HG02884 (cell line): Measurements from ENCODE around the gene TAS2R39.
"Not testable (repeated sequence)": the region's sequence is repeated elsewhere in the genome, so short reads cannot be mapped to it uniquely, and the experiment has no call there.

Experiments
- ATAC-seq: cut with Tn5 transposase; IDR thresholded peaks from one replicate; pipeline ENCODE4 v1.9.1; 2021; ENCODE audit warnings: mild to moderate bottlenecking, moderate library complexity; ENCODE audit not compliant: unreplicated experiment

The TAS2R39 gene

DNA sequence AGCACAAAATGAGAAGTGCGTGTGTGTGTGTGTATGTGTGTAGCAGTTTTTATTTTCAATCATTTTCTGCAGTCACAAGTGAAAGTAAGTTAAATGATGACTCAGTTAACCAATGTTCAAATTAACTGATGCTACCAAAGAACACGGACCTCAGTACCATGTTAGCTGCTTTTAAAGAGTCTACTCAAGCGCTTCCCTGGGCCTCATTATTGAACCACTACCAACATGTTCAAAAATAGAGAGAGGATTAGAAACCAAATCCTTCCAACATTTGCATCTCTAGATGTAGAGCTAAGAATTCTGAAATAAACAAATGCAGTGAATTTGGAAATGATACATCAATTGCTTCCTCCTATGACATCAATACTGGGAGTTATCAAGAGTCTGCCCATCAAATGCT lies at the start of gene TAS2R39:
Gene TAS2R39, plus strand, starts transcription at position 396 of the 400 bp plus-strand sequence. Its CDS starts 0 bp downstream, at position 396.
- ATAC-seq, result no peak

DNA sequence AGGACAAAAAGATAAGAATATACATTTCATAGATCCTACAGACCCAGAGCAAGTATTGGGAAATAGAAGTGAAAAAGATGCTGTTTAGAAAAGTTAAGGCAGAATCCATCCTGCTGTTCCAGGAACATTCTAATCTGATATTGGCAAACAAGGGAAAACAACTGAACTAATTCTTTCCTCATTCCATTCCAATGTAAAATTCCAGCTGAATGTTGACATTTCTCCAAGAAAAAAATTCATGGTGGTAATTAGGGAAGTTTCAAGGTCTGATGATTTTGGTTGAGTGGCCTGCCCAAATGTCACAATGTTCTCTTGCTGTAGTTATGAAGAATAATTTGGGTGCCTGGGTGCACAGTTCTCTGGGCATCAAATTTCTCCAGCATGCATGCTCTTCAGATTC lies 36.1 kb upstream of the TAS2R39 start:
- ATAC-seq, result no peak

DNA sequence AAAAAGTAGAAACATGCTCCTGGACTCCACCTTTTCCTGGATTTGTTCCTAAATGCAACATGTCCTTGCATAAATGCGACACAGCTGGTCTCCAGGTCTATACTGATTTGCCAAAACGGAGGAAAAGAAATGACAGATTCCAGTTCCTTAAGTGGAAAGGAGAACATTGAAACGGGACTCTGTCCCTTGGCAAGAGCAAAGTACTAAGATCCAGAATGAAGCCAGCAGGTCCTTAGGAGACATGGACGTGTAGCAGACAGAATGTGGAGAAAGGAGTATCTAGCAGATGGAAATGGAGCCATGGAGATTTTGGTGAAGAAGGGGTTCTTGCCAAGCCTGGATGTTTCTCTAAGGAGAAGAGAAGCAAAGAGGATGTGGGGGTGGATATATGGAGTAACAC lies 35.2 kb upstream of the TAS2R39 start:
- no peak for ATAC-seq

DNA sequence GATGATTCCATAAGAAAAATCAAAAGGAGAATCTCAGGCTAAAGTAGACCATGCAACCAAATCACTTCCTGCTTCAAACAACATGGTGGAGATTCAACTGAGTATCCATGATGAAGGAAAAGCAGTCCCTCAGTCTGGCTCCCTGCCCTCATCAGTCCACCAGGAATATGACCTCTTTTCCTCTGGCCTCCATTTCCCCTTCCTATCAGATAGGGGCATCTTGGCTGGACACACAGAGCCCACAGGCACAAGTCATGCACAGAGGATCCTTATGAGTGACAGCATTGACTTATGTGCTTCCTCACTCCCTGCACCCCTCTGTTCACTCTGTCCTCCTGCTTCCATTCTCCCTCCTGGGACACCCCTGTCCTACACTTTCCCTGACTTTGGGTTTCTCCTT lies 34.6 kb upstream of the TAS2R39 start:
- ATAC-seq, result no peak

DNA sequence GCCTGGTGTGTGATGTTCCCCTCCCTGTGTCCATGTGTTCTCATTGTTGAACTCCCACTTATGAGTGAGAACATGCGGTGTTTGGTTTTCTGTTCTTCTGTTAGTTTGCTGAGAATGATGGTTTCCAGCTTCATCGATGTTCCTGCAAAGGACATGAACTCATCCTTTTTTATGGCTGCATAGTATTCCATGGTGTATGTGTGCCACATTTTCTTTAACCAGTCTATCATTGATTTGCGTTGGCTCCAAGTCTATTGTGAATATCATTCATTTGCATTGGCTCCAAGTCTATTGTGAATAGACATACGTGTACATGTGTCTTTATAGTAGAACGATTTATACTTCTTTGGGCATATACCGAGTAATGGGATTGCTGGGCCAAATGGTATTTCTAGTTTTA lies 32.5 kb upstream of the TAS2R39 start:
- not testable (repeated sequence) for ATAC-seq

DNA sequence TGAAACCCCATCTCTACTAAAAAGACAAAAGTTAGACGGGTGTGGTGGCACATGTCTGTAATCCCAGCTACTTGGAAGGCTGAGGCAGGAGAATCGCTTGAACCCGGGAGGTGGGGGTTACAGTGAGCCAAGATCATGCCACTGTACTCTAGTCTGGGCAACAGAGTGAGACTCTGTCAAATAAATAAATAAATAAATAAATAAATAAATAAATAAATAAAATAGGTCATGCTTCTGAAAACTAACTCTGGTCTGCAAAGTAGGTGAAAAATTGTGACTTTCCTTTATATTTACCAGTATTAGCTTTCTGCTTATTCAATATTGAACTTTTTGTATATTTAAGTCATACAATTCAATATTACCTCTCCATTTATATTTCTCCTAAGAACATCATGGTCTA lies 24.6 kb upstream of the TAS2R39 start:
- ATAC-seq, result not testable (repeated sequence)

DNA sequence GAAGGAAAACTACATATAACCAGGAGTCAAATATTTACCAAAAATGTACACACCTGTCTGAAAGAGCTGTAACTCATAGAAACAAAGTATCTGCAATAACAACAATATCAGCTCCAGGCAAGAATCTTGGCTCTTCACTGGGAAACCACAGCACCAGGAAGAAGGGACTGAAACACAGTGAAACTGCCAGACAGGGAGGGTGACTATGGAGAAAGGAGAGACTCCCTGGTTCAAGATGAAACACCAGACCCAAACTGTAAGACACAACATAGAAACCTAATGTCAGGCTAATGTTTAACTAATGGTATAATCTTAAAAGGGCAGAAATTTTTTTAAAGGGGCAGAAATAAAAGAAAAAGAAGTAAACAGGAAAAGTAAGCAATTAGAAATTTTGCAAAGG lies 11.5 kb upstream of the TAS2R39 start:
- ATAC-seq, result no peak

DNA sequence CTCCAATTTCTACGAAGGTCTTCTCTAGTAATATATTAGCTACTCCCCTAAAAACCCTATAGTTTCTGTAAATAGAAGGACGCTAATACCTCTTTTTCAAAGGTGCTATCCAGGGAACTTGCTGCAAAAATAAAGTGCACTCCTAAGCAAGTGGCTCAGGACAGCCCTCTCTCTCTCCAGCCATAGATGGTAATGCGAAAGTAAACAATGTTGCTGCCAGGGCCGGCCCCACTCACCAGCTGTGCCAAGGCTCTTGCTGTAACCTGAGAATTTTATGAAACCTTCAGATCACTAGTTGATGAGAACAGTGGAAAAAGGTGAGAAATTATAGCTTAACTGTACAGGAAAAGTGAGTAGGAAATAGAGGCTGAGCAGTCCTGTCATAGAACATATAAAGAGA lies 10.9 kb upstream of the TAS2R39 start:
- ATAC-seq, result no peak

DNA sequence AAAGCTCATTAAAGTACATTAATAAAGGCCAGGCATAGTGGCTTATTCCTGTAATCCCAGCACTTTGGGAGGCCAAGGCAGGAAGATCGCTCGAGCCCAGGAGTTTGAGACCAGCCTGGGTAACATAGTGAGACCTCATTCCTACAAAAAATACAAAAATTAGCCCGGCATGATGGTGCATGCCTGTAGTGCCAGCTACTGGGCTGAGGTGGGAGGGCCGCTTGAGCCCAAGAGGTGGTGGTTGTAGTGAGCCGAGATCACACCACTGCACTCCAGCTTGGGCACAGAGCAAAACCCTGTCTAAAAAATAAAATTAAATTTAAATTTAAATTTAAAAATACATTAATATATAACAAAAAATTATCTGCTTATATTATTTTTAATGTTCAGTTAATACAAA lies 7.1 kb upstream of the TAS2R39 start:
- ATAC-seq, result no peak

DNA sequence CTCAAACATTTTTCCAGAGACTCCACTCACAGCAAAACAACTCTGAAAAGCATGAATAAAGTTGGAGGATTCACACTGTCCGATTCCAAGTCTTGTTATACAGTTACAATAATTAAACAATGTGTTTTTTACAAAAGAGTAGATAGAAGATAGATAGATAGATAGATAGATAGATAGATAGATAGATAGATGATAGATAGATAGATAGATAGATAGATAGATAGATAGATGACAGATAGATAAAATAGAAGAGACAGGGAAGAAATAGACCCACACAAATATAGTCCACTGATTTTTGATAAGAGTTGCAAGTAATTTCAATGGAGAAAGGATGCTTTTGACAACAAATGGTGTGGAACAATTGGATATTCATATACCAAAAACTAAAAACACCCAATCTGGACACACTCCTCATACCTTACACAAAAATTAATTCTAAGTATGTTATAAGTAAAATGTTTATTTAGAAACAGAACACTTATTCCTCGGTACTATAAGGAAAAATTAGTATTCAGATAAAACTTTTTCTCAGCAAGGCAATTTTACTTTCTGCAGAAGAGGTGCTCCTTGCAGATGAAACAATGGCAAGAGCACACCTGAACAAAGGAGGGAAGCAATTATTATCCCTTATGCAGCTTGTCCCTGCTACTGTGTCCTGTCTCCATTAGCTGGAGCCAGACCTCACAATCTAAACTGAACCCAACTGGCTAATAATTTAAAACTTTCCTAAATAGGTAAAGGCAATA lies 5.7 kb upstream of the TAS2R39 start:
- ATAC-seq, result no peak

DNA sequence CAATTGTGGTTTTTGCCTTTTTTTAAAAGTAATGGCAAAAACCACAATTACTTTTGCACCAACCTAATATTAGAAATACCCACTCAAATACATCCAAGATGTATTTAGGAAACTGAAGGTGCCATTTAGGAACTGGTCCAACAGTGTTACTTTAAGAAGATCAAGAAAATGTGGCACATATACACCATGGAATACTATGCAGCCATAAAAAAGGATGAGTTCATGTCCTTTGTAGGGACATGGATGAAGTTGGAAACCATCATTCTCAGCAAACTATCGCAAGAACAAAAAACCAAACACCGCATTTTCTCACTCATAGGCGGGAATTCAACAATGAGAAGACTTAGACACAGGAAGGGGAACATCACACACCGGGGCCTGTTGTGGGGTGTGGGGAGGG lies 2.4 kb upstream of the TAS2R39 start:
- not testable (repeated sequence) for ATAC-seq

DNA sequence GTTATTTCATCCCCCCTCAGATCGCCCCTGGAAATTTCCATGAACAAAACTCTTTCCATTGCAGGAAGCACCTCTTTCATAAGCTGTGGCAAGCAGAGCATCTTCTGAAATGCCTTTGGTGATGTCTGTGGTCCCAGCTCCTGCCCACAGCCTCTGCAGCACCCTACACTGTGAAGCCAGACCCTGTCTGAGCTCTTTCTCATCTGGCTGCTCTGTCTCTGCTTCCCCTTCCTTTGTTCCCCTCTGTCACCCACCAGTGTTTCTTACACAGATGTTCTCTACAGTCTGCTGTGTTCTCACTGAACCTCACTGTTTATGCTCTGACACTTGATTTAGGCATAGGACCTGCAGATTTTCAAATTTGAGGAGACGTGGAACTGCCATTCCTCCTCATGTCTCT lies 1.9 kb upstream of the TAS2R39 start:
- no peak for ATAC-seq

DNA sequence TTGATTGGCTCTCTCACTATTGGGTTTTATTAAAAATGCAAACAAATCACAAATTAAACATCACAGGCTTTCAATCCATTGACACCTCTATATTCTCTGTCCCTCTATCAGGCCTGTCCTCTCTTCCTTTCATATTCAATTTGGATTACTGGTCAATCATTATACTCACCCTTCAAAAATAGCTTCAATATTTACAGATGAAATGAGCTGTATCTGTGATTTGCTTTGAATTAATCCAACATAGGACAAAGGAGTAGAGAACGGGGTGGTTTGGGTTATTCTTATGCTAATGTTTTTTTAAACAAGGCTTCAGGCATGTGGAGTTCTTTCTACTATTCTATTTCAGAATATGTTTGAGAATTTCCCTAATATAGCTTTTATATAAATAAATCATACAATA lies 2.3 kb downstream of the TAS2R39 start:
- ATAC-seq, result no peak

DNA sequence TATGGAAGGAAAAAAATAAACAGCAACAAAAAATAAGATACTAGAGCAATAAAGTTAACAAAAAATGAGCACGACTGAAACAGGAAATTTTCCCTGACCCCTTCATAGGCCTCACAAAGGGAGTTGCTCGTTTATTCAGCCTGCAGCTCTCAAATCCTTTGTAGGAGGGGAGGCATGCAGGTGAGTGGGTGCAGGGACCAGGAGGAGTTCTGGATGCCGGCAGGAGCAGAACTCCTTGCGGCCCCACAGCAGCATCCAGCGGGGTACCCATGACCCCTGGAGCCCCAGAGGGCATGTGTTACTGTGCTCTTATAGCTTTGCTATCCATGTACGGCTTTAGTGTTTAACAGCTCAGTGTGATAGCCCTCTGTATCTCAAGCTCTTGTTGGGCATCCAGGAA lies 5.8 kb downstream of the TAS2R39 start:
- no peak for ATAC-seq

DNA sequence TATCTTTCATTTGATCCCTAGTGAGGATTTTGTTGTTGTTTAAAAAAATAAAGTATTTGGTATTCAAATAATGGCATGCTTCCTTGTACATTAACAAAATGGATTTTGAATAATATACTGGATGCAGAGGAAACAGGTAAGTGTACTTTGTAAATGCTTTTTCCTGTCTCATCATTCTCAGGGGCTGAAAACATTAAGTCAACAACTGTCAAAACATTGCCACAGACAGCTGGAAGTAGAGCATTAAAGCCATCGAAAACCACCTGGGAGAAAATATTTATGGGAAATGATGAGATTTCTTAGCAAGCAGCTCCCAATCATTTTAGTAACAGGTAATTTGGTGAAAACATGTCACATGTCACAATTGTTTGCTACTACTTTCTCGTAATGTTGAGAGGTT lies 10.7 kb downstream of the TAS2R39 start:
- ATAC-seq, result no peak

DNA sequence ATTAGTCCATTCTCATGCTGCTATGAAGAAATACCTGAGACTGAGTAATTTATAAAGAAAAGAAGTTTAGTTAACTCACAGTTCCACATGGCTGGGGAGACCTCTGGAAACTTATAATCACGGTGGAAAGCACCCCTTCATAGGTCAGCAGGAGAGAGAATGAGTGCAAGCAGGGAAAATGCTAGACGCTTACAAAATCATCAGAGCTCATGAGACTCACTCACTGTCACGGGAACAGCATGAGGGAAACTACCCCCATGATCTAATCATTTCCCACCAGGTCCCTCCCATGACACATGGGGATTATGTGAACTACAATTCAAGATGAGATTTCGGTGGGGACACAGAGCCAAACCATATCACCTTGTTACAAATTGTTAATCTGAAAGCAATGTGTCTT lies 15.8 kb downstream of the TAS2R39 start:
- peak; percentile 57 for ATAC-seq

DNA sequence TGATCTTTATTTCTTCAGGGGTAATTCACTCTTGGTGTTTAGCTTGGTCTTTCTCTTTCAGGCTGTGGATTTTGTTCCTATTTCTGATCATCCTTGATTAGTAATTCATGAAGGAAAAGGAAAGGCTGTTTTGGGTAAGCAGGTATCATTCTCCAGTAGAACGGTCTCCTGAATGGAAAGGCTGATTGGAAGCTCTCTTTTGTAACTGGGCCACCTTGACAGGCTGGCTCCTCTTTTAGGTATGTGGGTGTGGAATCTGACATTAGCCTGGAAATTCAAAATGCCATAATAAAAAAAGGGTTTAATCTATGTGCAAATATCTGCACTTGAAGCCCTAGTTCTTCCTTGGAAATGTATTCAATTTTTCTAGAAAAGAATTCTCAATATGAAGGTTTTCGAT lies 18.9 kb downstream of the TAS2R39 start:
- ATAC-seq, result no peak

DNA sequence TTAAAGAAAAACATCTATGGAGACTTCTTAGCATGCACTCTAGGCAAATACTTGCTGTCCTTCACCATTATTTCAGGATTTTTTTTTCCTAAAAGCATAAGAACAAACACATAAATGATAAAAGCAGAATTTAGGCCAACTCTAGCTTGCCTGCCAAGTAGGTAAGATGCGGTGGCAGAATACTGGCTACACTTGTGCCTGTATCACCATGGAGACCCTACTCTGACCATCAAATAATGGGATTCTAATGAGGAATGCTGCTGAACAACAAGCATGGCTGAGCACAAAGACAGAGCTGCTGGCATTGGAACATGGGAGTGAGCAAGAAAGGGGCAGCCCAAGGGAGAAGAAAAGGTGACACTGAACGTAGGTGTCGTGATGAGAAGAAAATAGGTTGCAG lies 20.2 kb downstream of the TAS2R39 start:
- no peak for ATAC-seq

DNA sequence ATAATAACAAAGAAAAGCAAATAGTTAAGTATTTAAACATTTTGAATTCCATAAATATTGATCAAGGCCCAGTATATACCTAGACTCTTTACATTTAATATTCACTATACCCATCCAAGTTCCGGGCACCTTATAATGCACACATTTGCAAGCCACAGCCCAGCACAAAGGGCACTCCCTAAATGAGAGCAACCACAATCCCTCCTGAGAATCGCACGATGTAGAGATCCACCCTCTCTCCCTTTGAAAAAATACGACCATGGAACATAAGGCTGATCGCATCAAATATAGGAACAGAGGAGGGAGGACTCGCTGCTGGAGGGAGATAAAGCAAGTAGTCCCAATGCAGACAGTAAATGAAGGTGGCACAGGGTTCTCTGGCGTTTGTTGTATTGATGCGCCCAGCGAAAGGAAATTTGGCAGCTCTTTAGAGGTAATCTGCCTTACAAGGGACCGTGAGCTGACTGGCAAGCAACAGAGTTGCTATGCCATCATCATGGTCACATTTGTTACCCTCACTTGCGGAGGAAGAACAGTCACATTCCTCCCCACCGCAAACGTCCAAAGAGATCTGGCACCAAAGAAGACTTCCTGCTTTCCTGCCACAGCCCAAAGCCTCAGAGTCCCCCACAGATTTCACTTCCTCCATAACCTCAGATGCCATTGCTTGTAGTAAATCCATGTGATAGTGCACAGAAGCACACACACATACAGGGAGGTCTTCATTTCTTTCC lies 22.5 kb downstream of the TAS2R39 start:
- ATAC-seq, result peak; percentile 89

DNA sequence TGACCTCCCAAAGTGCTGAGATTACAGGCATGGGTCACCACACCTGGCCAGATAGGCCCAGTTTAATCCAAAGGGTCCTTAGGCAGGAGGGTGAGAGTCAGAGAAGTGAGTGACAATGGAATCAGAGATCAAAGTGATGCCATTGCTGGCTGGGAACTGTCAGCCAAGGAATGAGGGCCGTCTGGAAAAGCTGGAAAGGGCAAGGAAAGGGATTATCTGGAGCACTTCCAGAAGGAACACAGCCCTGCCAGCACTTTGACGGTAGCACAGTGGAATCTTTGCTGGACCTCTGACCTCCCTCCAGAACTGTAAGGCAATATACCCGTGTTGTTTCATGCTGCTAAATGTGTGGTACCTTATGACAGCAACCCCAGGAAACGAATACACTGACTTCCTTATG lies 27.3 kb downstream of the TAS2R39 start:
- no peak for ATAC-seq

DNA sequence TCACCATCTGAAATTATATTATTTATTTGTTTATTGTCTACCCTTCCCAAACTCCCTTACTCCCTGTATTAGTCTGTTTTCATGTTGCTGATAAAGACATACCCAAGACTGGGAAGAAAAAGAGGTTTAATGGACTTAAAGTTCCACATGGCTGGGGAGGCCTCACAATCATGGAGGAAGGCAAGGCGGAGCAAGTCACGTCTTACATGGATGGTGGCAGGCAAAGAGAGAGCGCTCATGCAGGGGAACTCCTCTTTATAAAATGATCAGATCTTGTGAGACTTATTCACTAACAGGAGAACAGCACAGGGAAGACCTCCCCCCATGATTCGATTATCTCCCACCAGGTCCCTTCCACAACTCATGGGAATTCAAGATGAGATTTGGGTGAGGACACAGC lies 30.3 kb downstream of the TAS2R39 start:
- ATAC-seq, result not testable (repeated sequence)
